Measurements from ENCODE around the gene GORASP1. TPM values are rescaled to one million over a fixed set of nuclear protein-coding genes. Genes with fewer than 3 reads are reported as not detected.

The GORASP1 gene
- total RNA-seq, 1 experiment from 2014 or later = 39.4 TPM

GRCh38 chr3:39110041-39110639 lies 2.7 kb upstream of the GORASP1 start:
- POLR2A ChIA-PET = no interaction called here
- H3K27ac ChIP-seq (ENCODE audit: low read length) = no peak overlapping the region
- H3K36me3 ChIP-seq (ENCODE audit: control insufficient read depth, insufficient read depth, low read length) = peaks cover 2% of the 10 kb centered on the region; the same call in 1 of the 2 replicates
- no peak for ATAC-seq
- intact Hi-C loops (cut with micrococcal nuclease; ENCODE audit: unreplicated experiment) (no loop called here), in situ Hi-C loops (cut with HindIII; ENCODE audit: low pct_unique_long_range_greater_than_20kb, low sequenced_read_pairs) (no loop called here)
- H3K27me3 ChIP-seq (ENCODE audit: control insufficient read depth, insufficient read depth, low read length) = no peaks in the 10 kb centered on the region
- no peak for TF ChIP-seq SIN3A (IDR thresholded peaks at IDR 0.05; ENCODE audit: borderline replicate concordance, insufficient read depth, low read depth, low read length)
- TF ChIP-seq TCF7L2 (IDR thresholded peaks at IDR 0.05; ENCODE audit: low read depth, low read length) = no peak
- TF ChIP-seq REST (IDR thresholded peaks at IDR 0.05; ENCODE audit: insufficient read depth in 1 of 2, low read depth in 2 of 2, low read length in 1 of 2) = no peak
- no peak for TF ChIP-seq POLR2AphosphoS5 (IDR thresholded peaks at IDR 0.05; ENCODE audit: low read depth, low read length)
- TF ChIP-seq CTCF (IDR thresholded peaks at IDR 0.05) = no peak
- no peaks in the 10 kb centered on the region for H3K9me3 ChIP-seq (ENCODE audit: control insufficient read depth, insufficient read depth, low read depth, low read length)
- H3K4me1 ChIP-seq (ENCODE audit: control insufficient read depth, insufficient read depth, low read length) = peaks cover 6% of the 10 kb centered on the region
- BruUV-seq (replicated peaks) = no TSS peak
- CTCF ChIA-PET = no interaction called here
- no peak for DNase-seq (ENCODE audit: low read depth, low spot score)
- H3K4me3 ChIP-seq (ENCODE audit: low read depth in 2 of 2, low read length in 2 of 2) = no peak overlapping the region

- POLR2A ChIA-PET = interaction anchor here (1.2 kb wide), 1 partner anchor 16 kb away, joined by 3 read pairs; no protein-coding TSS in a partner anchor
- H3K36me3 ChIP-seq (ENCODE audit: control insufficient read depth, insufficient read depth, low read length) = peaks cover 2% of the 10 kb centered on the region; the same call in 1 of the 2 replicates
- no peaks in the 10 kb centered on the region for H3K27me3 ChIP-seq (ENCODE audit: control insufficient read depth, insufficient read depth, low read length)
- no peaks in the 10 kb centered on the region for H3K9me3 ChIP-seq (ENCODE audit: control insufficient read depth, insufficient read depth, low read depth, low read length)
- no peak overlapping the region for H3K4me3 ChIP-seq (ENCODE audit: low read depth in 2 of 2, low read length in 2 of 2)
- DNase-seq (ENCODE audit: low read depth, low spot score) (no peak), ATAC-seq (no peak)
- in situ Hi-C loops (cut with HindIII; ENCODE audit: low pct_unique_long_range_greater_than_20kb, low sequenced_read_pairs) (no loop called here), intact Hi-C loops (cut with micrococcal nuclease; ENCODE audit: unreplicated experiment) (no loop called here)
- no peak overlapping the region for H3K27ac ChIP-seq (ENCODE audit: low read length)
- TF ChIP-seq POLR2AphosphoS5 (IDR thresholded peaks at IDR 0.05; ENCODE audit: low read depth, low read length) (no peak), TCF7L2 (IDR thresholded peaks at IDR 0.05; ENCODE audit: low read depth, low read length) (no peak), SIN3A (IDR thresholded peaks at IDR 0.05; ENCODE audit: borderline replicate concordance, insufficient read depth, low read depth, low read length) (no peak), CTCF (IDR thresholded peaks at IDR 0.05) (no peak), REST (IDR thresholded peaks at IDR 0.05; ENCODE audit: insufficient read depth in 1 of 2, low read depth in 2 of 2, low read length in 1 of 2) (no peak)
- peaks cover 6% of the 10 kb centered on the region for H3K4me1 ChIP-seq (ENCODE audit: control insufficient read depth, insufficient read depth, low read length)
- CTCF ChIA-PET = no interaction called here
- no TSS peak for BruUV-seq (replicated peaks)
Measured at GRCh38 chr3:39109086-39109485, 1.7 kb upstream of the GORASP1 start.
